Measurements from ENCODE around the gene ATRNL1. TPM values are rescaled to one million over a fixed set of nuclear protein-coding genes. Genes with fewer than 3 reads are reported as not detected.

Gene ATRNL1
- polyA plus RNA-seq, 1 of the 3 experiments (the other 2 are of a cell fraction) = 0.67 TPM

DNA sequence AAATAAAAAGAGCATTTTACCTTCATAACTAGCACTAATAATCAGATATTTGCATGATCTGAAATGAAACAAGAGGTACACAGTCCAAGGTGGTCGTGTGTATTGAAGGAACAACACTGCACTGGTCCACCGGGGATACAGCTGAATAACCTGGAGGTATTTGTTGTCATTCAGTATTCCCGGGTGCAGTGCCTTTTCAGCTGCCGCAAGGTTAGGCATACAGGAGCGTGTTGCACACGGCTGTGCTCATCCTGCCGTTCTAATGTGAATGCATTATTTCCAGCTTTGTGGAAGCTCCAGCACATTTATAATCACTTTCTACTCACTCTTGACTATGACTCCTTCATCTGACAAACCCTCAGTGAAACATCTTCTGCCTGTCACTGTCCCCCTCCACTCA, 802.0 kb downstream of the ATRNL1 start:
- Histone ChIP-seq H3K36me3 (replicated peaks in 1 of 2; ENCODE audit: control insufficient read depth in 1 of 2, insufficient read depth in 2 of 2, low read length in 1 of 2) (no peaks in the 10 kb centered on the region), H3K9ac (no peak overlapping the region), H3K4me3 (ENCODE audit: low read depth in 2 of 2, low read length in 1 of 2) (no peak overlapping the region), H3K4me2 (no peak overlapping the region), H3K9me2 (no peaks in the 10 kb centered on the region), H2AFZ (ENCODE audit: low read depth) (no peak overlapping the region), H3K27ac (ENCODE audit: low read depth in 2 of 2, low read length in 1 of 2) (no peak overlapping the region), H3K9me3 (no peaks in the 10 kb centered on the region), H3K4me1 (ENCODE audit: control insufficient read depth in 1 of 2, insufficient read depth in 2 of 2, low read depth in 1 of 2, low read length in 1 of 2) (no peaks in the 10 kb centered on the region), H4K20me1 (ENCODE audit: insufficient read depth) (no peaks in the 10 kb centered on the region), H3F3A (replicated peaks; ENCODE audit: insufficient read depth) (no peaks in the 10 kb centered on the region), H3K79me2 (ENCODE audit: insufficient read depth) (no peaks in the 10 kb centered on the region), H3K27me3 (ENCODE audit: insufficient read depth) (no peaks in the 10 kb centered on the region)
- TF ChIP-seq POLR2AphosphoS5 (IDR thresholded peaks at IDR 0.05; ENCODE audit: low read depth, low read length) (no peak), ELF1 (IDR thresholded peaks at IDR 0.05) (no peak), TAF1 (IDR thresholded peaks at IDR 0.05; ENCODE audit: borderline replicate concordance, low read depth, low read length) (no peak), EP300 (IDR thresholded peaks at IDR 0.05; ENCODE audit: borderline replicate concordance in 1 of 2, low read depth in 1 of 2, low read length in 1 of 2) (no peak)
- ChIA-PET POLR2A (no interaction called here), CTCF (interaction anchor here (0.6 kb wide), 1 partner anchor 921 kb away, joined by 3 read pairs; no protein-coding TSS in a partner anchor)
- no peak for DNase-seq
- WGBS (ENCODE audit: low lambda C conversion rate) = 61% methylated on average over 7 of the region's 7 CpGs

- ChIA-PET CTCF (interaction anchor here (1.1 kb wide), 1 partner anchor 235 kb away, joined by 3 read pairs; no protein-coding TSS in a partner anchor), POLR2A (no interaction called here)
- no peak for DNase-seq
- WGBS (ENCODE audit: low lambda C conversion rate) = 38% methylated on average over 3 of the region's 3 CpGs
- no peak overlapping the region for H3K4me2 ChIP-seq
- H3K27me3 ChIP-seq (ENCODE audit: insufficient read depth) = no peaks in the 10 kb centered on the region
- H3K4me3 ChIP-seq (ENCODE audit: low read depth in 2 of 2, low read length in 1 of 2) = no peak overlapping the region
- H2AFZ ChIP-seq (ENCODE audit: low read depth) = no peak overlapping the region
- no peak overlapping the region for H3K9ac ChIP-seq
- no peaks in the 10 kb centered on the region for H4K20me1 ChIP-seq (ENCODE audit: insufficient read depth)
- H3K36me3 ChIP-seq (replicated peaks in 1 of 2; ENCODE audit: control insufficient read depth in 1 of 2, insufficient read depth in 2 of 2, low read length in 1 of 2) = no peaks in the 10 kb centered on the region
- no peak for TF ChIP-seq CHD2 (IDR thresholded peaks at IDR 0.05; ENCODE audit: low read length, partially characterized antibody)
- no peak for TF ChIP-seq FOXM1 (IDR thresholded peaks at IDR 0.05; ENCODE audit: low read depth)
- TF ChIP-seq FOXJ3 (CRISPR knock-in tag; IDR thresholded peaks at IDR 0.05) = no peak
- TF ChIP-seq MXI1 (IDR thresholded peaks at IDR 0.05; ENCODE audit: low read depth, low read length) = no peak
- TF ChIP-seq YY1 (IDR thresholded peaks at IDR 0.05; ENCODE audit: low read depth) = no peak
- TF ChIP-seq ZBTB33 (IDR thresholded peaks at IDR 0.05; ENCODE audit: borderline replicate concordance, low read depth) = no peak
- no peak for TF ChIP-seq MEF2A (IDR thresholded peaks at IDR 0.05; ENCODE audit: borderline replicate concordance, low read depth)
- TF ChIP-seq TAF1 (IDR thresholded peaks at IDR 0.05; ENCODE audit: borderline replicate concordance, low read depth, low read length) = no peak
- TF ChIP-seq, protein P1, sequence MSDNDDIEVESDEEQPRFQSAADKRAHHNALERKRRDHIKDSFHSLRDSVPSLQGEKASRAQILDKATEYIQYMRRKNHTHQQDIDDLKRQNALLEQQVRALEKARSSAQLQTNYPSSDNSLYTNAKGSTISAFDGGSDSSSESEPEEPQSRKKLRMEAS (IDR thresholded peaks at IDR 0.05; ENCODE audit: low read depth) = no peak
- TF ChIP-seq USF2 (IDR thresholded peaks at IDR 0.05; ENCODE audit: borderline replicate concordance, low read depth, low read length) = no peak
- no peak for TF ChIP-seq EP300 (IDR thresholded peaks at IDR 0.05; ENCODE audit: borderline replicate concordance in 1 of 2, low read depth in 1 of 2, low read length in 1 of 2)
- TF ChIP-seq, protein P2, sequence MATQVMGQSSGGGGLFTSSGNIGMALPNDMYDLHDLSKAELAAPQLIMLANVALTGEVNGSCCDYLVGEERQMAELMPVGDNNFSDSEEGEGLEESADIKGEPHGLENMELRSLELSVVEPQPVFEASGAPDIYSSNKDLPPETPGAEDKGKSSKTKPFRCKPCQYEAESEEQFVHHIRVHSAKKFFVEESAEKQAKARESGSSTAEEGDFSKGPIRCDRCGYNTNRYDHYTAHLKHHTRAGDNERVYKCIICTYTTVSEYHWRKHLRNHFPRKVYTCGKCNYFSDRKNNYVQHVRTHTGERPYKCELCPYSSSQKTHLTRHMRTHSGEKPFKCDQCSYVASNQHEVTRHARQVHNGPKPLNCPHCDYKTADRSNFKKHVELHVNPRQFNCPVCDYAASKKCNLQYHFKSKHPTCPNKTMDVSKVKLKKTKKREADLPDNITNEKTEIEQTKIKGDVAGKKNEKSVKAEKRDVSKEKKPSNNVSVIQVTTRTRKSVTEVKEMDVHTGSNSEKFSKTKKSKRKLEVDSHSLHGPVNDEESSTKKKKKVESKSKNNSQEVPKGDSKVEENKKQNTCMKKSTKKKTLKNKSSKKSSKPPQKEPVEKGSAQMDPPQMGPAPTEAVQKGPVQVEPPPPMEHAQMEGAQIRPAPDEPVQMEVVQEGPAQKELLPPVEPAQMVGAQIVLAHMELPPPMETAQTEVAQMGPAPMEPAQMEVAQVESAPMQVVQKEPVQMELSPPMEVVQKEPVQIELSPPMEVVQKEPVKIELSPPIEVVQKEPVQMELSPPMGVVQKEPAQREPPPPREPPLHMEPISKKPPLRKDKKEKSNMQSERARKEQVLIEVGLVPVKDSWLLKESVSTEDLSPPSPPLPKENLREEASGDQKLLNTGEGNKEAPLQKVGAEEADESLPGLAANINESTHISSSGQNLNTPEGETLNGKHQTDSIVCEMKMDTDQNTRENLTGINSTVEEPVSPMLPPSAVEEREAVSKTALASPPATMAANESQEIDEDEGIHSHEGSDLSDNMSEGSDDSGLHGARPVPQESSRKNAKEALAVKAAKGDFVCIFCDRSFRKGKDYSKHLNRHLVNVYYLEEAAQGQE (IDR thresholded peaks at IDR 0.05; ENCODE audit: low read depth, low read length) = no peak
- no peak for TF ChIP-seq TCF12 (IDR thresholded peaks at IDR 0.05)
- TF ChIP-seq GATA2 (CRISPR knock-in tag; IDR thresholded peaks at IDR 0.05) = no peak
- TF ChIP-seq ELF1 (IDR thresholded peaks at IDR 0.05) = no peak
- TF ChIP-seq POLR2AphosphoS5 (IDR thresholded peaks at IDR 0.05; ENCODE audit: low read depth, low read length) = no peak
- TF ChIP-seq EZH2phosphoT487 (IDR thresholded peaks at IDR 0.05; ENCODE audit: borderline replicate concordance, low read depth) = no peak
- TF ChIP-seq, protein P3, sequence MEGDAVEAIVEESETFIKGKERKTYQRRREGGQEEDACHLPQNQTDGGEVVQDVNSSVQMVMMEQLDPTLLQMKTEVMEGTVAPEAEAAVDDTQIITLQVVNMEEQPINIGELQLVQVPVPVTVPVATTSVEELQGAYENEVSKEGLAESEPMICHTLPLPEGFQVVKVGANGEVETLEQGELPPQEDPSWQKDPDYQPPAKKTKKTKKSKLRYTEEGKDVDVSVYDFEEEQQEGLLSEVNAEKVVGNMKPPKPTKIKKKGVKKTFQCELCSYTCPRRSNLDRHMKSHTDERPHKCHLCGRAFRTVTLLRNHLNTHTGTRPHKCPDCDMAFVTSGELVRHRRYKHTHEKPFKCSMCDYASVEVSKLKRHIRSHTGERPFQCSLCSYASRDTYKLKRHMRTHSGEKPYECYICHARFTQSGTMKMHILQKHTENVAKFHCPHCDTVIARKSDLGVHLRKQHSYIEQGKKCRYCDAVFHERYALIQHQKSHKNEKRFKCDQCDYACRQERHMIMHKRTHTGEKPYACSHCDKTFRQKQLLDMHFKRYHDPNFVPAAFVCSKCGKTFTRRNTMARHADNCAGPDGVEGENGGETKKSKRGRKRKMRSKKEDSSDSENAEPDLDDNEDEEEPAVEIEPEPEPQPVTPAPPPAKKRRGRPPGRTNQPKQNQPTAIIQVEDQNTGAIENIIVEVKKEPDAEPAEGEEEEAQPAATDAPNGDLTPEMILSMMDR (IDR thresholded peaks at IDR 0.05) = no peak
- no peak overlapping the region for H3K27ac ChIP-seq (ENCODE audit: low read depth in 2 of 2, low read length in 1 of 2)
- H3K9me2 ChIP-seq = no peaks in the 10 kb centered on the region
- H3F3A ChIP-seq (replicated peaks; ENCODE audit: insufficient read depth) = no peaks in the 10 kb centered on the region
- no peaks in the 10 kb centered on the region for H3K4me1 ChIP-seq (ENCODE audit: control insufficient read depth in 1 of 2, insufficient read depth in 2 of 2, low read depth in 1 of 2, low read length in 1 of 2)
- no peaks in the 10 kb centered on the region for H3K9me3 ChIP-seq
- H3K79me2 ChIP-seq (ENCODE audit: insufficient read depth) = no peaks in the 10 kb centered on the region
Observed at GRCh38 chr10:115898242-115898641, 805.1 kb downstream of the ATRNL1 start.
